ENCODE results near the gene MLLT3.

DNA sequence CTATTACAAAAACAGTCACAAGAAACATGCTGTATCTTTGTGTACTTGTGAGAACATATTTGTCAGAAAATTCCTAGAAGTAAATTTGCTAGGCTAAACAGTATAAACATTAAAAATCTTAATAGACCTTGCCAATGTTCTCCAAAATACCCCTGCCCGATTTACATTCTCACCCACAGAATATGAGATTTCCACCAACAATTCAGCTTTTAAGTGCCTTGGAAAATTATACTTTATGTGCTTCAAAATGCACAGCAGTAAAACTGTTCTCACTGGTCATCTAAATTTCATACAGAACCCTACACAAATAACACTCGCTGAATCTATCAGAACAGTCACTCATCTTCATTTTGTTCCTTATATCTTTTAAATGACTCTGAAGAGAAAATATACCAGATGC lies 5.5 kb downstream of the MLLT3 start:
- no peak for TF ChIP-seq POLR2A (IDR thresholded peaks at IDR 0.05; ENCODE audit: low read depth, low read length)
- TF ChIP-seq TAF1 (IDR thresholded peaks at IDR 0.05; ENCODE audit: borderline replicate concordance, low read depth, low read length): no peak
- TF ChIP-seq POLR2AphosphoS5 (IDR thresholded peaks at IDR 0.05; ENCODE audit: low read depth, low read length): no peak

Measured in GM12892 (cell line).